ENCODE data around the gene MRPS18A. TPM values are rescaled to one million over a fixed set of nuclear protein-coding genes. Genes with fewer than 3 reads are reported as not detected.

The MRPS18A gene
- total and polyA plus RNA-seq, 2 donors (not counting 3 experiments of a cell fraction or from before 2014, with no cell fraction given) = 39.8 to 83.8 TPM

GRCh38 chr6:43725643-43726580 is 38.3 kb upstream of the MRPS18A start:
- dilution Hi-C loops (cut with MboI; ENCODE audit: extremely low pct_ligation_motif_present, low sequenced_read_pairs) = no loop called here
- no TSS peak for BruUV-seq (replicated peaks)
- H3K4me2 ChIP-seq (ENCODE audit: insufficient read depth, low read length) = no peak overlapping the region
- no peaks in the 10 kb centered on the region for H3K79me2 ChIP-seq (ENCODE audit: control insufficient read depth, insufficient read depth, low read length)
- H3K36me3 ChIP-seq (ENCODE audit: control insufficient read depth in 2 of 2, extremely low read depth in 1 of 2, insufficient read depth in 2 of 2, low read length in 2 of 2) = no peaks in the 10 kb centered on the region
- DNase-seq (ENCODE audit: low read depth, low spot score) (no peak), FAIRE-seq (no peak)
- intact Hi-C loops (cut with micrococcal nuclease) = loop anchor here (2.0 kb wide), 1 partner anchor 33 kb away; no protein-coding TSS in a partner anchor
- H3K9ac ChIP-seq (replicated peaks; ENCODE audit: extremely low read depth, insufficient read depth, low read length) = no peak overlapping the region
- POLR2A ChIA-PET = interaction anchor here (0.6 kb wide), 1 partner anchor 32 kb away, joined by 5 read pairs; no protein-coding TSS in a partner anchor
- H3K27me3 ChIP-seq (ENCODE audit: control insufficient read depth in 2 of 2, insufficient read depth in 2 of 2, low read length in 2 of 2) = no peaks in the 10 kb centered on the region
- H2AFZ ChIP-seq (ENCODE audit: low read depth, low read length) = no peak overlapping the region
- CTCF ChIA-PET = interaction anchor here (1.2 to 4.9 kb wide), 6 partner anchors 8 to 353 kb away, joined by 3 to 48 read pairs (median 6); partner anchors contain the start of gene VEGFA
- H3K9me1 ChIP-seq (replicated peaks; ENCODE audit: control insufficient read depth, extremely low read depth, insufficient read depth, low read length) = no peaks in the 10 kb centered on the region
- H4K20me1 ChIP-seq (replicated peaks; ENCODE audit: control insufficient read depth, extremely low read depth, insufficient read depth, low read length) = no peaks in the 10 kb centered on the region
- no peak for TF ChIP-seq EZH2 (IDR thresholded peaks at IDR 0.05; ENCODE audit: borderline replicate concordance, low read depth, low read length, severe bottlenecking)
- no peak for TF ChIP-seq CTCF (IDR thresholded peaks at IDR 0.05; ENCODE audit: extremely low read depth in 1 of 2, insufficient read depth in 1 of 2, low read depth in 1 of 2, low read length in 2 of 2)
- no peak for TF ChIP-seq FOS (IDR thresholded peaks at IDR 0.05; ENCODE audit: borderline replicate concordance, insufficient read depth, low read length)
- no peak for TF ChIP-seq POLR2A (IDR thresholded peaks at IDR 0.05; ENCODE audit: low read depth, low read length)
- TF ChIP-seq, protein P1, sequence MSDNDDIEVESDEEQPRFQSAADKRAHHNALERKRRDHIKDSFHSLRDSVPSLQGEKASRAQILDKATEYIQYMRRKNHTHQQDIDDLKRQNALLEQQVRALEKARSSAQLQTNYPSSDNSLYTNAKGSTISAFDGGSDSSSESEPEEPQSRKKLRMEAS (IDR thresholded peaks at IDR 0.05; ENCODE audit: insufficient read depth, insufficient read length) = no peak
- no peak for TF ChIP-seq POLR2AphosphoS5 (IDR thresholded peaks at IDR 0.05; ENCODE audit: insufficient read depth, low read depth, low read length)
- TF ChIP-seq JUN (IDR thresholded peaks at IDR 0.05; ENCODE audit: borderline replicate concordance, insufficient read depth, insufficient read length, low read depth) = no peak
- TF ChIP-seq GATA2 (IDR thresholded peaks at IDR 0.05; ENCODE audit: insufficient read depth, insufficient read length, low read depth, low read length) = no peak
- no peak for TF ChIP-seq MYC (IDR thresholded peaks at IDR 0.05; ENCODE audit: low read depth, low read length)
- no peak overlapping the region for H3K27ac ChIP-seq (ENCODE audit: insufficient read depth, low read depth, low read length)
- no peaks in the 10 kb centered on the region for H3K9me3 ChIP-seq (replicated peaks; ENCODE audit: control insufficient read depth, insufficient read depth, low read length)
- H3K4me1 ChIP-seq (ENCODE audit: control insufficient read depth, extremely low read depth, insufficient read depth, low read length) = no peaks in the 10 kb centered on the region
- H3K4me3 ChIP-seq (replicated peaks in 1 of 3; ENCODE audit: insufficient read depth in 1 of 3, low read depth in 1 of 3, low read length in 3 of 3) = no peak overlapping the region
